Activated CD4-positive, alpha-beta T cell treated with anti-CD3 and anti-CD28 coated beads for 4 hours (primary cell): ENCODE results near the gene SEPHS1.
A peak's percentile ranks its signal among the peaks of the same experiment; 100 is the strongest.
"Not testable (repeated sequence)": the region's sequence is repeated elsewhere in the genome, so short reads cannot be mapped to it uniquely, and the experiment has no call there.

ENCODE experiments used
- DNase-seq, 2 donors: peaks; one replicate each; pipeline ENCODE4 v3.0.0-alpha.2; 2020

Gene SEPHS1

GRCh38 chr10:13356392-13356791 is 8.3 kb upstream of the SEPHS1 start:
- DNase-seq, result no peak

DNA sequence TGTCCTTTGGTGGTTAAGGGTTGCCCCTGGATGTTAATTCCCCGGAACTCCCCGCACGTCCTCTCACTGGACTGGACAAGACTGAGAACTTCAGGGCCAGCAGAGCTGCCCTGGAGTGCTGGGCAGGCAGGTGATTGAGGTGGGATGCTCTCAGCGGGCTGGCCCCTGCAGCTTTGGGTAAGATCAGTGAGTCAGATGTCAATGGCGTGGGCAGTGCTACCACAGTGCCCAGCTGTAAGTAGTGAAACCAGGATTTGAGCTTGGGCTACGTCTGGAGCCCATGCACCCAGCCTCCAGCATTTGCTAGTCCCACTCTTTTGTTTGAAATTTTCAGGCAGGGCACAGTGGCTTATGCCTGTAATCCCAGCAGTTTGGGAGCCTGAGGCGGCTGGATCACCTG is 6.7 kb upstream of the SEPHS1 start:
- no peak for DNase-seq

- no peak for DNase-seq
Measured at GRCh38 chr10:13352519-13352918, 4.4 kb upstream of the SEPHS1 start.

DNA sequence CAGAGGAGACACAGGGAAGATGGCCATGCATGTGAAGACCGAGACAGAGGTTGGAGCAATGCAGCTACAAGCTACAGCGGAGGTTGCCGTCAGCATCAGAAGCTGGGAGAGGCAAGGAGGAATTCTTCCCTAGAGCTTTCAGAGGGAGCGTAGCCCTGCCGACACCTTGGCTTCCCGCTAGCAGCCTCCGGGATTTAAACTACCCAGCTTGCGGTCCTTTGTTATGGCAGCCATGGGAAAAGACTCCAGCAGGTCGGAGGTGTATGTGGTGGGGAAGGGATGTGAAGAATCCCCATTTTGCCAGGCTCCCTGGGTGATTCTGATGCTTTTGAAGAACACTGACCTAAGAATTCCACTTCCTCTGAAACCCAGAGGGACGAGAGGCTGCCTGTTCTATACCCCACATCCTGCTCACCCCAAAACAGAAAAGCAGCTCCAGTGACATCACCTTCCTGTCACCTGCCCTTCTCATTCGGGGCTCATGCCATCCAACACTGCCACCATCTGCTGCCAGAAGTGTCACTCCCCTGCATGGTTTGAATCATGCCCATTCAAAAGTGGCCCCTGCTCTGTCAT is 3.3 kb upstream of the SEPHS1 start:
- DNase-seq, result peak; percentile 16 to 26

DNA sequence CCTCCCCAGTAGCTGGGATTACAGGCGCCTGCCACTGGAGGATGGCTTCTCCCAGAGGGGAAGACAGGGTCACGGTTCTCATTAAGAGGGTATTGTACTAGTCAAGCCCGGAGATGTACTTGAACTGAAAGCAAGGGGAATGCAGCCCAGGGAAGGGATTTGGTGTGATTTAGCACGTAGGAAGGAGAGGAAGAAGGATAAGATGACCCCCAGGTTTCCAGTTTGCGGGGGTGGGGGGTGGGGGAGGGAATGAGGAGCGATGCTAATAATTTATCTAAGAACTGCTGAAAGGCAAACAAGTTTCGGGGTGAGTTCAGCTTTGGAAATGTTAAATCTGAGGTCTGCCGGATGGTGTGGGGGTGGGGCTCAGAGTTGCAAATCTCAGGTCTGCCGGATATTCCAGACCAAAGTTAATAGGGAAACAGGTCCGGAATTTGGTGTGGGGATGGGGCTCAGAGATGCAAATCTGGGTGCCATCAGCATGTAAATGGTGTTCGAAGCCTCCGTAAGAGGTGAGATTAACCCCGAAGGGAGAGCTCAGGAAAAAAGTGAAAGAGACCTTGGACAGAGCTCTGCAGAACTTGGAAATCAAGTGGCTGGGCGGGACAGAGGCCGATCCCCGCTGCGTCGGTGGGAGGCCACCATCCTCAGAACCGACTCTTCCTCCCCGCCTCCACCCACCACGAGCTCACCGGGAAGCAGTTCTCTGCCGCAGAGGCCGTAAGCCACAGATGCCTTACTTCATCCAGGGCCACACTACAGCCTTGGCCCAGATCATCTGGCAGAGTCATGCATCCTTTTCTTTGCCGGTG is 1.6 kb upstream of the SEPHS1 start:
- DNase-seq, result peak; percentile 8 to 11

DNA sequence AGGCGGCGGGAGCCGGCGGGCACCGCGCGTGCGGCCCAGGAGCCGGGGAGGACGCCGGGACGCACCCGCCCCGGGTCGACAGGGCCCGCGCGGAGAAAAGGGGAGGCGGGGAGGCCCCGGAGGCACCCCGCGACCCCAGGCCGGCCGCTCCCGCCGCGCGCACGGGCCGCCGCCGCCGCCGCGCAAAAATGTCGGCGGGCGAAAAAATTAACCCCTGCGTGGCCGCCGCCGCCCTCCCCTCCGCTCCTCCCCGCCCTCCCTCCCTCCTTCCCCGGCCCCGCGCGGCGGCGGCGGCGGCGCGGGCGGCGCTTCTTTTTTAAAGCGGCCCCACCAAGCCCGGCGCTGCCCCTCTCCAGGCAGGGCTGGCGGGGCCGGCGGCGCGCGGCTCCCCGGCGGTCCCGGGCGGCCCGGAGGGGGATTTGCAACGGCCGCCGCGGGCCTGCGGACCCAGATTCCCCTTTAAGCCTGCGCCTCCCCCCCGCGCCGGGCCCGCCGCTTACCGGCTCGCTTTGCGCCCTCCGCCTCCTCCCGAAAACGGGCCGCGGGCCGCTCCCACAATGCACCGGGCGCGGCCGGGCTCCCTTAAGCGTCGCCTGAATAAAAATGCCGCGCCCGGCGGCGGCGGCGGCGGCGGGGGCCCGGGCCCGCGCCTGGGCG is 465 bp downstream of the SEPHS1 start:
- peak; percentile 75 for DNase-seq

DNA sequence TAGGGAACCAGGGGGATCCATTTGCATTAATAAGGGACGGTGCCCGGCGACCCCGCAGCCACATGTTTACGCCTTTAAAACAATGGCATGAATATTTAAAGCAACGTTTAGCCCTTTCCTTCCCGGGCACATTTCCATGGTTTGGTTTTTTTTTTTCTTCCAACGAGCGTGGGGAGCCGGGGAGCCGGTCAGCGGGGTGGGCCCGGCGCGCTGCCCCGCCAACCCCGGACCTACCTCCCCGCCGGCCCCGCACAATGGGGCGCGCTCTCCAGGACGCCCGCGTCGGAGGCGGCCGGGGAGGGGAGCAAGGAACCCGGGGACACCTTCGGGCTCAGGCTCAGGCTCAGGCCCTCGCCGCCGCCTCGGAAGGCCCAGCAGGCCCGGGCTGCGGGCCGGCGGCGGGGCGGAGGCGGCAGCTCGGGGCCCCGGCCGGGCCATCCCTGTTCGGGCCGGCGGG is 1.0 kb downstream of the SEPHS1 start:
- peak in 1 of 2 donors; percentile 34 for DNase-seq

DNA sequence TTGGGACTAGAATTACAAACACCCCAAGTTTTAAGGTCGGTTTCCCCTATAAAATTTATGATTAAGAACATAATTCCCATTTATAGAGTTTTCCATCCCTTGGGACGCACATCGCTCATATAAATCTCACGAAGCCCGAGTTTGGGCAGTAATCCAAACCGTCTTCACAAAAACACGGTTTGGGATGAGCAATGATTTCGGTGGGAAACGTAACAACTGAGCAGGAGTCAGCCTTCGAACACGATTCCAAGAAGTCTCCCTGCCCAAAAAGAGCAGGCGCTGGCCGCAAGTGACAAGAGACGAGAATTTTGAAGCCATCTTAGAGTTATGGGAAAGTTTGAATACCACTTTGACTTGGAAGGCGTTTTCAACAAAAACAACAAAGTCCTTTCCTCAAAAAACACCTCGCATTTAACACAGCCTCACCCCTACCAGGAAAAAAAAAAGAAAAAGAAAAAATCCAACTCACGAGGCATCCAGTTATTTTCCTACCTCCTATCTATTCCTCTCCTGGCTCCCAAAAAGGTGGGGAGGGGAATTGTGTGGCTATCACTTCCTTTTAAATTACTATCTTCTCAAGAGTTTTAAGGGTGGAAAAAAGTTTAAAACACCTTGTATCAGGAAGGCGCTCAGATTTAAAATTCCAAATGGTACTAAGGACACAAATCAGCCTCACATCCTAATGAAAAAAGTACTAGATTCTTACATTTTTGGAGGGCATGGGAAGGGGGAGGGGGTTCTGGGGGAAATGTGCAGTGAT is 1.6 kb downstream of the SEPHS1 start:
- no peak for DNase-seq

GRCh38 chr10:13340626-13341376 is 7.3 kb downstream of the SEPHS1 start:
- peak in 1 of 2 donors; percentile 17 for DNase-seq

GRCh38 chr10:13340068-13340467 is 8.0 kb downstream of the SEPHS1 start:
- no peak for DNase-seq

DNA sequence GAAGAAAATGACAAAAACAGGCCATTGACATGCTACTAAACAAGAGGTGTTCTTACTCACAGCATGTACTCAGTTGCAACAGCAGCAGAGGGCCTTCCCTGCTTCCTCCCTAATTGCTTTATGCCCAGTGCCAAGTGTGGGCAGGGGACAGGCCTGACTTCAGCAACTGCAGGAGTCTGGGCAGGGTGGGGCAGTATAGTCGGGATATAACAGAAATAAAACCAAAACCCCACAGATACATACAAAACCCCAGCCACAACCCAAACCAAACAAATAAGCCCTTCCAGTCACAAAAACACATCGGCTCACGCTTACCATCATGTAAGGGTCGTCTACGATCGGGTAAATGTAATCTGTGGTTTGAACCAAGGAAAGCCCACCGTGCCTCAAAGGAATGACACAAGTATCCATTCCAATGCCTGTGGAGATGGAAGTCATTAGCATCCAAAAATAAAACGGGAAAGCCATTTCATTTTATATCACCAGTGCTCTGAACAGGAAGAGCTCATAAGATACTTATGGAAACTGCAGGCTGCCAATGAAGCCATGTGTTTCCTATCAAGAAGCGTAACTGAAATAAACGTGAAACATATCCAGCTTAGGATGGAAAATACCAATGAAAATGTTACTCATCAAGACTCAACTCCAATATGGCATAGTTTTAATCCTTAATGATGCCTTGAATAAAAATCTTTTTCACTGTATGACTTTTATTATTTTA is 9.5 kb downstream of the SEPHS1 start:
- DNase-seq, result no peak

GRCh38 chr10:13337827-13338196 is 10.3 kb downstream of the SEPHS1 start:
- no peak for DNase-seq

DNA sequence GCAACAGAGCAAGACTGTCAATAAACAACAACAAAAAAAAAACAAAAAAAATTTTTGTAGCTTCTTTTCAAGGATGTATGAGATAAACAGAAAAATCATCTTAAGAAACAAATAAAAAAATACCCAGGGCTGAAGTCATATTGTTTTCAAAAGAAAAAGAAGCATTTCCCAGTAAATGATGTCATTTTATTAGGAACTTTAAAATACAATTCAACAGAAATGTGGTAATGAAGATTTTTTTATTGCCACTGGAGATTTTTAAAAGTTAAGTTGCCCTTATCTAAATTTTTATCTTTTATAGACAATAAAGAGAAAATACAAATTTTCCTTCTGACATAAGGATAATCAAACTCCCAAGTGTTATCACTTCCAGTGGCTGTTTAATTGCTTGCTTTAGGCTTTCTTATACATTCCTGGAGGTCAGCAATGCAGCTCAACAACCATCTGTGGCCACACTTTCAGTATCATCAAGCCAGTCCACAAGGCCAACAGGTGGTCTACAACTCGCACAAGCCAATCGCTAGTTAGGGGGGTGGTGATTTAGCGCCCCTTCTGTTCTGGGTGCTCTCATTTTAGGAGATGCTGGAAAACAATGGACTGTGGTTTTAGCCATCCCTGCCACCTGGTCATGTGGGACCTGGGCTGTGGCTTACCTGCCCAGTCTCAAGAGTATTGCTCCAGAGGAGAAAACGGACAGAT is 10.8 kb downstream of the SEPHS1 start:
- DNase-seq, result no peak

DNA sequence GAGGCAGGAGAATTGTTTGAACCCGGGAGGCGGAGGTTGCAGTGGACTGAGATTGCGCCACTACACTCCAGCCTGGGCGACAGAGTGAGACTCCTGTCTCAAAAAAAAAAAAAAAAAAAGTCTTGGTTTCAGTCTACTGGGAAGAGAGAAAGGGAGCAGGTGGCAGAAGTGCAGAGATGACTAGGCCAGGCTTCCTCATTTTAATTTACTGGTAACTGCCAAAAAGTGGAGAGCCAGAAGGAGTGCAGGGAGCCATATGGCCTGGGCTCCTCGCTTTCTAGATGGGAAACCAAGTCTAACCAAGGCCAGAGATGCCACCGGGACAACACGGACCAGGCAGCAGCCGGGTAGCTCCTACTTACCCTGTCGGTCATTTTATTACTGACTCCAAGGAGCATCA is 12.2 kb downstream of the SEPHS1 start:
- no peak for DNase-seq

DNA sequence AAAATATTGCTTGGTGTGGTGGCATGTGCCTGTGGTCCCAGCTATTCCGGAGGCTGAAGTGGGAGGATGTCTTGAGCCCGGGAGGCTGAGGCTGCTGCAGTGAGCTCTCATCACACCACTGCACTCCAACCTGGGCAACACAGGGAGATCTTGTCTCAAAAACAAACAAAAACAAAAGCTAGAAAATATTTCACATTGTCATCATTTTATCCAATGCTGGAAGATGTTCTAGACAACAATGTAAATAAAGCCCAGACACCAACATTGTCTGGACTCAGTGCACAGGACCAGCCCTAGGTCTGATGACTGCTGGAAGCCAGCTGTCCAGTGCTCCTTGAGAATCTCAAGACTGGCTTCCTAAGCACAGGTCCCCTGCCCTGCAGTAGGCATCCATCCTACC is 13.5 kb downstream of the SEPHS1 start:
- no peak for DNase-seq

DNA sequence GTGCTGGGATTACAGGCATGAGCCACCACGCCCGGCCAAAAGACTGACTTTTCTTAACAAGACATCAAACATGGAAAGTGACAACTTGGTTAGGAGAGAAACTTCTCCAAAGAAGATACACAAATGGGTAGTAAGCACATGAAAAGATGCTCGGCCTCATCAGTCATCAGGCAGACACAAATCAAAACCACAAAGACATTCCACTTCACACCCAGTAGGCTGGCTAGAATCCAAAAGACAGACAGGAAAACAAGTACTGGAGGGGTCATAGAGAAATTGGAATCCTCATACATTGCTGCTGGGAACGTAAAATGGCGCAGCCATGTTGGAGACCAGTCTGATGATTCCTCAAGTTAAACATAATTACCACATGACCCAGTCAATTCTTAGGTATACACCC is 16.4 kb downstream of the SEPHS1 start:
- no peak for DNase-seq

GRCh38 chr10:13330980-13331379 is 17.1 kb downstream of the SEPHS1 start:
- not testable (repeated sequence) for DNase-seq

- no peak for DNase-seq
Measured at GRCh38 chr10:13329565-13329964, 18.5 kb downstream of the SEPHS1 start.

GRCh38 chr10:13328613-13329012 is 19.5 kb downstream of the SEPHS1 start:
- DNase-seq, result no peak

- no peak for DNase-seq
Measured at GRCh38 chr10:13328126-13328525, 20.0 kb downstream of the SEPHS1 start.

- DNase-seq, result no peak
Measured at GRCh38 chr10:13327534-13327933, 20.6 kb downstream of the SEPHS1 start.
